WI38 (cell line): ENCODE results near the gene RALGAPA1.
A peak's percentile ranks its signal among the peaks of the same experiment; 100 is the strongest.
"Not testable (repeated sequence)": the region's sequence is repeated elsewhere in the genome, so short reads cannot be mapped to it uniquely, and the experiment has no call there.

Source experiments
- H3K4me3 ChIP-seq: 2 replicates; pipeline ENCODE4 v1.5.1; 2011; ENCODE audit warnings: low read depth, mild to moderate bottlenecking, control low read depth, low read length
- TF ChIP-seq, protein P1 (sequence below): IDR thresholded peaks from 2 replicates; pipeline ENCODE4 v1.5.1; 2012; ENCODE audit warnings: low read depth, mild to moderate bottlenecking, control low read depth, low read length

RALGAPA1 gene

GRCh38 chr14:35689000-35689460 lies 120.1 kb downstream of the RALGAPA1 start:
- TF ChIP-seq, protein P1, sequence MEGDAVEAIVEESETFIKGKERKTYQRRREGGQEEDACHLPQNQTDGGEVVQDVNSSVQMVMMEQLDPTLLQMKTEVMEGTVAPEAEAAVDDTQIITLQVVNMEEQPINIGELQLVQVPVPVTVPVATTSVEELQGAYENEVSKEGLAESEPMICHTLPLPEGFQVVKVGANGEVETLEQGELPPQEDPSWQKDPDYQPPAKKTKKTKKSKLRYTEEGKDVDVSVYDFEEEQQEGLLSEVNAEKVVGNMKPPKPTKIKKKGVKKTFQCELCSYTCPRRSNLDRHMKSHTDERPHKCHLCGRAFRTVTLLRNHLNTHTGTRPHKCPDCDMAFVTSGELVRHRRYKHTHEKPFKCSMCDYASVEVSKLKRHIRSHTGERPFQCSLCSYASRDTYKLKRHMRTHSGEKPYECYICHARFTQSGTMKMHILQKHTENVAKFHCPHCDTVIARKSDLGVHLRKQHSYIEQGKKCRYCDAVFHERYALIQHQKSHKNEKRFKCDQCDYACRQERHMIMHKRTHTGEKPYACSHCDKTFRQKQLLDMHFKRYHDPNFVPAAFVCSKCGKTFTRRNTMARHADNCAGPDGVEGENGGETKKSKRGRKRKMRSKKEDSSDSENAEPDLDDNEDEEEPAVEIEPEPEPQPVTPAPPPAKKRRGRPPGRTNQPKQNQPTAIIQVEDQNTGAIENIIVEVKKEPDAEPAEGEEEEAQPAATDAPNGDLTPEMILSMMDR: no peak
- no peak overlapping the region for H3K4me3 ChIP-seq

DNA sequence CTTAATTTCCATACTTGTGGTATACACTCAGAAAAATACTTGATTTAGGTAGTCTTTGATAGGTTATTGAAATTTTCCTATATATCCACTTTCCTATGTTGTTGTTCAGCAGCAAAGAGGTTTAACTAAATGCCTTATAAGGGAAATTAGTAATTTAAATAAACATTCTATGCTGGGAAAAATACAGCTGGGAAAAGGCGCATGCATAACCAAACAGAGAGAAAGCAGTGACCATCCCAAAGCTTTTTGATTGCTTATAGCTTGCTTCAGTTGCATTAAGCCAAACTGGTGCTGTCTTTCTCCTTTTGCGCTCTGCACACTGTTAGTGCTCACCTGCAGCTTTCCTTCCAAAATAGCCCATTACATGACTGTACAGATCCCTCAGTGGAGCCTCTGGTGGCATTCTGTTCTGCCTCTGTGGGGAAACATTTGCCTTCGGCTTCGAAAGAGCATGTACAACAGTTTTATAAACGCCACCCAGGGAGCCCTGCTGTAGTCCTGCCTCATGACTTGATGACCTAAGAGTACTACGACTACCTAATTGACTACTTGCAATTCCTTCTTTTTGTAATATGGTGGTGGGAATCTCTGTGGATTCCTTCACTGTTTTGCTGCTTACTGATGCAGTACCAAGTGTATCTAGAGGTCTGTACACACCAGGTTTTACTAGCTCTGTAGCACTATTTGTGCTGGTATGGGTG lies 120.8 kb downstream of the RALGAPA1 start:
- TF ChIP-seq, protein P1: 0 out of 2 replicates have a peak, but pooled peaks have one; percentile 4
- H3K4me3 ChIP-seq: no peak overlapping the region

DNA sequence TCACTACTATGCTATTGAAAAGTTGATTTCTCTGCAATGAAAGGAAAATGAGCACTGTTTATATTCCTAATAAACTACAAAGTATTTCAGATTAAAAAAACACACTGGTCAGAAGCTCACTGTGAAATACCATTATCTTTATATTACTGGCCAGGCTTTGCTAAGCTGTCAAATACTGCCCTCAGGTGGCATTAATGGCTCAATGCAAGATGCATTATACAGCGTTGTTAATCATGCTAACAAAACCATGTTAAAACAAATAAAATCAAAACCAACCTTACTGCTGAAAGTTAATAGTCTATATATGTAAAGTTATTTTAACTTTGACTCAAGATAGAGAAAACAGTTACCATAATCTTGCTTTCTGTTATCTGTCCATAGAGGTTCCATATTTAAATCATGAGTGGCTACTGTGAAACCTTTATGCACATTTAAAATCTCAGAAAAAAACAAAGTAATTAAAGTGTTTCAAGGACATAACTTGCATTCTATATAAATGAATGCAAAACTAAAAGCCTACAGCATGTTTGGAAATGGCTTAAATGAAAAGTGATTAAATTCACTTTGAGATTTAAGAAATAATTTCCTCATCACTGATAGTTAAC lies 121.7 kb downstream of the RALGAPA1 start:
- no peak overlapping the region for H3K4me3 ChIP-seq
- TF ChIP-seq, protein P1: peak; percentile 67

GRCh38 chr14:35683688-35684087 lies 125.4 kb downstream of the RALGAPA1 start:
- H3K4me3 ChIP-seq: not testable (repeated sequence)

DNA sequence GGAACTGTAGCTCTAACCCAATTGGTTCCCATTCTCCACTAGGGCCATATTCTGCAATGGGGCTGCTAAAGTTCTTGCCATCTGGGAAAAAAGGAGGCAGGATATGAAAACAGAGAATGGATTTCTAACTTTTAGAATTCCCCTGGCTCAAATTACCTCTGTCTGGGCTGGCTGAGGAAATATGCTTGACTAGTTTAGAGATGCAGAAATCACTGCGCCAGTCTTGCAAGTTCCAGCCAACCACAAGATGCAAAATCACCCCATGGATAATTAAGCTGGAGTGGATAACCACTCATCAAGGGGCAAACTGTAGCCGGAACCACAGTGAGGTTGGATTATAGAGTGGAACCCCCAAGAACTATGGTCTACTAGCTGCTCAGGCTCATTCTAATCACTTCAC lies 126.3 kb downstream of the RALGAPA1 start:
- H3K4me3 ChIP-seq: no peak overlapping the region
- TF ChIP-seq, protein P1: no peak

- no peak overlapping the region for H3K4me3 ChIP-seq
- TF ChIP-seq, protein P1: no peak
Observed at GRCh38 chr14:35678403-35679028, 130.6 kb downstream of the RALGAPA1 start.

DNA sequence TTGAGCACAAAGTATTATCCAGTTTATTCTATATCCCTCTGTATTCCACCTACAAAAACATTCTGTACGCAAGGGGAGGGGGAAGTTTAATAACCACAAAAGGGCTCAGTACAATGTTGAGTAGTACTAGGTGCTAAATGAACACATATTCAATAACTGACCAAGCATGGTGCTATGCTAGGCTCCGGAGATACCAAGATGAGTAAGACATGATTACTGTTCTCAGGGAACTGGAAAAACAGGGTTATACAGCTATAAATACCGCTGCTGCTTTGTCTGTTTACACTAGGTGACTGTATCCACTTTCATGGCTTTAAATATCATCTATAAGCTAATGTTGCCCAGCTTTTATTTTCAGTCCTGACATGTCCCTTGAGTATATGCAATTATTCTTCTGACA lies 139.3 kb downstream of the RALGAPA1 start:
- TF ChIP-seq, protein P1: no peak

More for the DNA sequence above, 139.3 kb downstream of the RALGAPA1 start:
- H3K4me3 ChIP-seq: no peak overlapping the region
